Measurements from ENCODE around the gene TMIGD3.

The TMIGD3 gene

DNA sequence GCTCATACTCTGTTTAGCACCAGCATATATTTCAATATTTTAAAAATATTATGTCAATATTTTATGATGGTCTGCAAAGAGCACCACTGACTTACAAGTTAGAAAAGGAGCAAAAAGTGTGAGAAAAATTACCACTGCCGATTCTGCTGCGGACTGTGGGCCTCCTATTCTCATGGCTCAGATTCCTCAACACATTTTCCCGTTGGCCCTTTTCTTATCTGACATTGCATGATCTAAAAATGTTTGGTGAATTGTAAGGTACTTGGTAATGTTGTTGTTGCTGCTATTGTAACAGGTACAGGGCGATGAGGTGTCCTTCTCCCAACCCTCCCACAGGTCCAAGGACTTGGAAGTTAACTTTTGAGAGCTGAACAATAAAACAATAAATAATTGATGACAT, 28.9 kb downstream of the TMIGD3 start:
- no peak for DNase-seq

DNA sequence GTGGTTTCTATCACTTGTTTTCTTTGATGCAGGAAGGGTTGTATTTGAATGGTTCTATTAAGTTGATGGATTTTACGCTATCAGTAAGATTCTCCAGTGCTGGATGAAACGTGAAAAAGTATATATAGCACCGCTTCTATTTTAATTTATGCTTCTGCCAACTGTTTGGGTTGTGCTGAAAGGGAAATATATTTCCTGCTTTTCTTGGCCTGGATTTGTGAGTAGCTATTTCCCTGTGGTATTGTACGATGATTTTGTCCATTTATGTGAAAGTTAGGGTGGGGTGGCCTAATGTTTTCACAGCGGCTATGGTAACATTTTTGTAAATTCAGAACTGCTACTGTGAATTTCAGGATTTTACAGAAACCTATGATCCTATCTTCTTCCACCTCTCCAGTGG, 29.3 kb downstream of the TMIGD3 start:
- no peak for DNase-seq

DNA sequence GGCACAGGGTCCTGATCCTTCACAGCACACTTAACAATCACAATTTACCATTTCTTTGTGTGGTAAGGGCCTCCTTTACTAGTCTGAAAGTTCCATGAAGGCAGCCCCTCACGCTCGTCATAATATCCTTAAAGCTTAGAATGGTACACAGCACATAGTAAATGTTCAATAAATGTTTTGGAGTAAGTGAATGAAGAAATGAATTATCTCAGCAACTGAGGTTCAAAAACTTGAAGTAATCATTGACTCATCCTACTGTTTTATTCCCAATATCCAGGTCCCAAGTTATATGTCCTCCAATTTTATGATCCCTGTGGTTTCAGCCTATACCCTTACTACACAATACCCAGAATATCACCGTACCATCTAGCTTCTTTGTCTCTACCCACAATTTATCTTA, 31.9 kb downstream of the TMIGD3 start:
- no peak for DNase-seq

DNA sequence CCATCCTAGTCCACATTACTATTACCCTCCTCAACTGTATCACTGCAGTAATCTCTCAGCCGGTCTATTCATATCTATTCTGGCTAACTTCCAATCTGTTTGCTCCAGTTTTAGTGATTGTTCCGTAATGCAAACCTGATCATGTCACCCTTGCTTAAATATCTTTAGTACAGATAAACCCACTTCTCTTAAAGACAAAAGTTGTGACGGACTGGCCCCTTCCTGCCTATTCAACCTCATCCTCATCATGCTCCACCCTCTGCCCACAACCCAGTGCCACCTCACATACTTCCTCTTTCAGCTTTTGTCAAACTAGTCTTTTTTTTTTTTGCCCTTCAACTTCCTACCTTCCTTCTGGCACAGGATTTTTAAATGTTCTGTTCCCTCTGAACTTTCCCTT, 32.4 kb downstream of the TMIGD3 start:
- peak; percentile 60 for DNase-seq

DNA sequence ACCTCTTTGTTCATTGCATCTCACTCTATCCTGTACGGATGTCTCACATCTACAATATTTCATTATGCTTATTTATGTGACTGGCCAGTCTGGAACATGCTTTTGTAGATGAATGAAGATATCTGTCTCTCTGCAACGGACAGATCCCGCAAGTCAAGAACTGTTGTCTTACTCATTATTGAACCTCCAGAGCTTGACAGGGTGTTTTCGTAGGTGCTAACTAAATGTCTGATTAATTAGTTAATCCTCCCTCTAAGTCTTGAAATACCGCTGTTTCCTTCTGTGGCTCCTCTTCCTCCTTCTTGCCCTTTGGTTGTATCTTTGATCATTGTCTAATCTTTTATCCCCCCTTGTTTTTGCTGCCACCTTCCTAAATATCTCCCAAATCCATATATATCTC, 32.8 kb downstream of the TMIGD3 start:
- no peak for DNase-seq

DNA sequence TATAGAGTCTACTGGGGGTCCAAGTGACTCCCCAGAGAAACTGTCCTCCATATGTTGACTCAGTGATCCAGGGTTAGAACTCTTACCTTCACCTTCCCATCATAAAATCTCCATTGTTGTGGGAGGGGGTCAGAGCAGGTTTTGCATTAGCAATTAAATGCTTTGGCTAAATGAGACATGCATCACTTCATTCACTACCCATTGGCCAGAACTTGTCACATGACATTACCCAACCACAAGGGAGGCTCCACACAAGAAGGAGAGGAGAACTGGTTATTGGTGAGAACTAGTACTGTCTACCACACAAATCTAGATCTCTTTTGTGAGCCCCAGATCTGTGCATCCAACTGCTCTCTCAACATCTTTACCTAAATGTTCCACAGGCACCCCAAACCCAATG, 33.9 kb downstream of the TMIGD3 start:
- DNase-seq: no peak

DNA sequence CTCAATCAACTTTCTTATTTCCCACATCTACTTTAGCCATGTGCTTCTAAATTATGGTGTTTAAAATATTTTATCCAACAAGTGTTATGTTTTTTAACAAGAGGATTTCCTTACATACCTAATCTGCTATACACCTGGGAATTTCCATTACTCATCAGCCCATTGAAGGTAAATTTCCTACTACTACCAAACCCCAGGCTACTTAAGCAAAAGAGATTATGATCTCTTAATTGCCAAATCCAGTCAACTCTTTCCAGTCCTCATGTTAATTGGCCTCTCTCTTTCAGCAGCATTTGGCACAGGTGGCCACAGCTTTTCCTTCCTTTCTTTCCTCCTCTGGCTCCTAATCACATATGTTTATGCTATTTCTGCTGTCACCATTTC, 34.7 kb downstream of the TMIGD3 start:
- DNase-seq: no peak

DNA sequence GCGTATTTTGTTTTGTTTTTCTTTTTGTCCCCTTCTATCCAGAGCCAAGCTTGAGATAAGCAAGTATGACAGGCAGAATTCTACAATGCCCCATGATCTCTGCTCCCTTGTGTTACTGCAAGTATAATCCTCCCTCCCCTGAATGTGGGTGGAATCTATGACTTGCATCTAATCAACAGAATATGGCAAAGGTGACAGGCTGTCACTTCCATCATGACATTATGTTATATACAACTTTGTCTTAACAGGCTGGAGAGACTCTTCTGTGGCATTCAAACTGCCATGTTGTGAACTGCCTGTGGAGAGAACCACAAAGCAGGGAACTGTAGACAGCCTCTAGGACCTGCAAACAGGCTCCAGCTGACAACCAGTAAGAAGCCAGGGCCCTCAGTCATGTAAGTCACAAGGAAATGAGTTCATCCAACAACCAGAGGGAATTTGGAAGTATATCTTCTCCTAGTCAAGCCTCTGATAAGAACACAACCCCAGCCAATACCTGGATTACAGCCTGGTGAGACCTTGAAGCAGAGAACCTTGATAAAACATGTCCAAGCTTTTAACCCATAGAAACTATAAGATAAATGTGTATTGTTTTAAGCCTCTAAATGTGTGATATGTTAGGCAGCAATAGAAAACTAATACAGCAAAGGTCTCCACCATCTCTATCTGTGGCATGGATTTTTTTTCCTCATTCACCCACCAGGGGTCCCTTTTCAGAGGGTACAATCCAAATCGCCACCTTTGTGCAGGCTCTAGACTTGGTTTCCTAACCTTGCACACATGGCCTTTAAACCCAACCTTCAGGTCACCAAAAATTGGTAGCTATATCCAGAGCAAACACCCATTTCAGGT, 35.3 kb downstream of the TMIGD3 start:
- no peak for DNase-seq

DNA sequence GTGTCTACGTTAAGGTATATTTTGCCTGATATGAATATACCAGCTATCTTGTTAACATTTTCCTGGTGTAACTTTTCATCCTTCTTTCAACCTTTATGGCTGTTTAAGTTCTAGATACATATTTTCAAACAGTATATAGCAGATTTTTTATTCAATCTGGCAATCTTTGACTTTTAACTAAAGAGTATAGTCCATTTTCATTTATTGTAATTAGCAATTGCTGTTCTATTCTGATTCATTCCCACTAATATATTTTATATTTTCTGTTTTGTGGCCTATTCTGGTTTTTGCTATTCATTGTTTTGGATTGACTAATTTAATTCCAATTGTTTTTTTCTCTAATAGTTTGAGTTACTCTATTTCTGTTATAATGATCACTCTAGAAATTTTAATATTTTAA, 37.0 kb downstream of the TMIGD3 start:
- DNase-seq: no peak

DNA sequence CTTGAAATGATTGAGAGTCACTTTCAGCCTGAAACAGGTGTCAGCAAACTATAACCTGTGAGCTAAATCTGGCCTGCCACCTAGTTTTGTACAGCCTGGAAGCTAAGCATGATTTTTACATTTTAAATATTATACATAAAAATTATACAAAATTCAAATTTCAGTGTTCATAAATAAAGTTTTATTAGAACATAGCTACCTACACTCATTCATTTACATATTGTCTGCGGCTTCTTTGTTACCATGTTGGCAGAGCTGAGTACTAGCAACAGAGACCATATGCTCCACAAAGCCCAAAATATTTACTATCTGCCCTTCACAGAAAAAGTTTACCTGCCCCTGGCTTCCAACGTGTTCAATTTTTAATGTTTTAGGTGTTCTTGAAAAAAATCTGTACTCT, 37.7 kb downstream of the TMIGD3 start:
- no peak for DNase-seq

DNA sequence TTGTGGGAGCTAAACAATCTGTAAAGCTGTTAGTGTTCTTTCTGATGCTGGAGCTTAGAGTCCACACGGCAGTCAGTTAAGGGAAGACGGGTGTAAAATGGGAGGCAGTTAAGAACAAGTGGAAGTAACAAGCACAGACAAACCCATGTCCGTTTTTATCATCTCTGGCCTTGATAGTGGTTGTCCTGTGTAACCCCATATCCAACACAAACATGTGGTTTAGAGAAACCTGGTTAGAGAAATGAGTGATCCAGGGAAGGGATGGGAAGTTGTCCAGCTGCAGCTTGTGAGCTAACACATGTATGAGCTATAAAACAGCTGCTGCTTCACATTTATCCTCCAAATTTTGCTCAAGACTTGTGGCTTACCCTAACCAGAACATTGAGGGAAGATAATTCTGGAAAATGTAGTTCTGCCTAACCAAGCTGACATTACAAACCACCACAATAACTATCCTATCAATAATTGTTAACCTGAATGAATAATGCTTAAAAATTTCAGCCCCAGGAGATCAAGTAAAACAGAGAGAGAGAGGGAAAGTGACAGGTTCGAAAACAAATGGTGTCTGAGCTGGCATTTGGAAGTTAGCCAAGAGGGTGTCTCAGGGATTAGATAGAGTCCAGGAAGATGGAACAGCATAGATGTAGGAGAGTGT, 40.3 kb downstream of the TMIGD3 start:
- DNase-seq: no peak

DNA sequence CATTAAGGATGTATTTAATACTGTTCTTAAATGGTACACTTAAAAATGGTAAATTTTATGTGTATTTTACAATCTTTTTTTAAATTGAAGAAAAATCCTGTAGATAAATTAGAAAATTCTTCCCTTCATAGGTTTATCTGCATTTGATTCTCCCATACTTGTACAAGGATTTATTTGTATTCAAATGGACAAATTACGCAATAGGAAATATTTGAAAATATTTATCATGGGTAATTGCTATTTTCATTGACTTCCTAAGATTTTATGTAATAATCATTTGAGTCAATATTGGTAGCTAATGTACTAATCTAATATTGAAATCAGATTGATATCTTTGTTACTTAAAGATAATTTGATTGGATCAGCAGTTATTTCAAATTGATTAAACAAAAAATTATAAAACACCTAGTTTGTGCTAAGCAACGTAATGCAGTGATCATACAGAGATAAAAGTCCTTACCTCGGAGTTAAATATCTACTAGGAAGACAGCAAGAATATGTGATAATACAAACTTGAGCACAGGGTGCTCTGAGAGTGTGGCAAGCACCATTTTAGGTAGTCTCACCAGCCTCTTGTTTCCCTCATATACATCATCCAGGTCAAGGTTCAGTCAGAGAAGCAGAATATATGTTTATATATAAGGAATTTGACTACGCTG, 40.9 kb downstream of the TMIGD3 start:
- DNase-seq: no peak

DNA sequence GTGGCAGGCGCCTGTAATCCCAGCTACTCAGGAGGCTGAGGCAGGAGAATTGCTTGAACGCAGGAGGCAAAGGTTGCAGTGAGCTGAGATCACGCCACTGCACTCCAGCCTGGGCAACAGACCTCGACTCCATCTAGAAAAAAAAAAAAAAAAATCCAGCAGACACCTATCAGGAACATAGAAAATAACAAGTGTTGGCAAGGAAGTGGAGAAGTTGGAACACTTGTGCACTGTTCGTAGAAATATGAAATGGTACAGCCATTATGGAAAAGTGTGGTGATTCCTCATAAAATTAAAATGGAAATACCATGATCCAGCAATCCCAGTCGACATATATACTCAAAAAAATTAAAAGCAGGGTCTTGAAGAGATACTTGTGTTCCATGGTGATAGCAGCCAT, 41.7 kb downstream of the TMIGD3 start:
- DNase-seq: no peak

DNA sequence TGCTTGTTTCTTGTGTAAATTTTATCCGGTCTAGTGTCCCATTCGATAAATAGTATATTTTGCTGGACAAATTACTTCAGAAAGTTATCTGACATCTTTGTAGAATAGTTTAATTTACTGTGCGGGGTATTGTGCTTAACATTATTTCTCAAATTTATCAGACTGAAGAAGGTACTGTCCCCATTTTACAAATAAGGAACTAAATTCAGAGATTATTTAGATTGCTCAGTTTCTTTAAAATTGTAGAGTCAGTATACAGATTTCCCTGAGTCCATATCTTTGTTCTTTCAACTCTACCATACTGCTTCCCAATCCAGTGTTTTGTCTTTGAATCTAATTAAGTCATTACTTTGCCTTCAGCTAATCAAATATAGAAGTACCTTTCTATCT, 47.8 kb downstream of the TMIGD3 start:
- no peak for DNase-seq

DNA sequence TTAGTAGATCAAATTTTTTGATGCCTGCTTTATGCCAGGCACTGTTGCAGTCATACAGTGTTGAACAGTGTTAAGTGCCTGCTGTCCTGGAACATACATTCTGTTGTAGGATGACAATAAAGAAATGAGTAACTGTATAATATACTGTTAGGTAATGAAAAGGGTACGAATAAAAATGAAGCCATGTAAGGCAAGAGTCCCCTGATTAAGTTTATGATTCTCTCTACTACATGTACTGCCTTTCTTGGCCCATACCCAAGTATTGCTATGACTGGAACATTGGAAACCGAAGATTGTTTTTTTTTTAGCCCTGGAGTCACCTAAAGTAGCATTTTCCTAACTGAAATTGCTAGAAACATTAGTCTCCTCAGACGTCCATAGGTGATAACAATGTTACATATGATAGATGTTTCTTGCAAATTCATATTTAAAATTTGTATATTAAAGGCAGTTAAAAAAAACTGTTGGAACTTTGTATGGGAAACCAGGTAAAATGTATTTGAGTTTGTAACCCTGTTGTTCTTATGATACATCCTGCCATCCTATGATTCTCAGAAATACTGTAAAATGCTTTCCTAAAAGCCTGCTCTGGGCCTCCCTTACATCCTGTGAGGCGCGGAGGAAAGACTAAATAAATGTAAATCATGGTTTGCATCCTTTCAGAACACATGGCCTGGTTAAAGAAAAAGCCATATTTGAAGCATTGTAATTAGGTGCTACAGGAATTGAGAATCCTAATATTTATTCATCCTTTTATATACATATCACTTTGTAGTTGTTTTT, 48.4 kb downstream of the TMIGD3 start:
- no peak for DNase-seq

DNA sequence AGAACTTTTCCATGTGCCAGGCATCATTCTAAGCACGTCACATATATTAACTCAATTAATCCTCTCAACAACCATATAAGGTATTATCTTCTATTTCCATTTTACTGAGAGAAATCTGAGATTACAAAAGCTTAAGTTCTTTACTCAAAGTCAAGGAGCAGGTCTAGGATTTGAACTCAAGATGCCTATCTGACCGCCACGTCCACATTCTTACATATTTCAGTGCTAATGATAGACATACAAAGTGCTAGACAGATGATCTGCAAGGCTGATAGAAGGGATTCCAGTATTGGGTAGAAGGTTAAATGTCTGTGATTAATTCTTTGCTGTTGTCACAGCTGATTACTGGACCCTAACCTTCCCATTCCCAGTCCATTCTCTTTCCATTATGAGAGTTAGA, 49.7 kb downstream of the TMIGD3 start:
- DNase-seq: no peak

DNA sequence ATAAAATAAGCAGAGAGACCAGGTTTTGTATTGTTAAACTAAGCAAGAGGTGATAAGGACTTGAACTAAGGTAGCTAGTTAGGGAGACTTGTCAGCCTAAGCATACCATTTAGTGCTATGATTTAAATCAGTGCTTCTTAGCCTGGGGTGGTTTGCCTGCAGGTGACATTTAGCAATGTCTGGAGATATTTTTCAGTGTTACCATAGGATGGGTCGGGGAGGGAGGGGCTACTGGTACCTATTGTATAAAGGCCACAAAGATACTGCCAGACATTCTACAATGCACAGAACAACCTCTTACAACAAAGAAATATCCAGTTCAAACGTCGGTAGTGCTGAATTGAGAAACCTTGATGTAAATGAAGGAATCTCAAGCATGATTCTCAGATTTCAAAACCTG, 50.9 kb downstream of the TMIGD3 start:
- no peak for DNase-seq

DNA sequence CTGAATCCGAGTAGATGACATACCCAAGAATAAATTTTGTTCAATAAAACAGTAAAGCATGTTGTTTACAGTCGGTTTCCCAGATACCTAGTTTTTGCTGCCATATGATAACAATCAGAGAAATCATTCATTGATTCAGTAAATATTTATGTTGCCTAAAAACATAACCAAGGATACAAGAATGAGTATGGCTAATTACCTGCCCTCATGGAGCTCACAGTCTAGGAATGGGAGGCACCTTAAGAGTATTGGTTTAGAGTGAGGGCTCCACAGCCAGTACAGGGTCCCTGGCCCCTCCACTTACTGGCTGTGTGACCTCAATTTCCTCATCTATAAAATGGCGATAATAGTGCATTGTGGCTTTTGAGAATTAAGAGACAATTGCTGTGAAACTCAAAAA, 53.2 kb downstream of the TMIGD3 start:
- DNase-seq: no peak

DNA sequence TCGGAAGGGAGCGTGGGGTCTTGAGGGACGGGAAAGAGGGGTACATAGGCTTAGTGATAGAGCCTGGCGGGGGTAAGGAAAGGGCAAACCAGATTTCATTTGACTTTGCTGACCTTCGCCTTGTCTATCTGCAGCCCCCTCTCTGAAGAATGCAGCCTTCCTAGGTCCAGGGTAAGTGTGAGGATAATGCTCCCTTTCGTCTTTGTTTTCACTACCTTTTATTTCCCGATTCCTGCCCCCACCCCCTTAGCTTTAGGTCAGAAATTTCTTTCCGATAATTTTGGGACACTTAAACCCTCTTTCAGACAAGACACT, 53.8 kb downstream of the TMIGD3 start:
- no peak for DNase-seq

DNA sequence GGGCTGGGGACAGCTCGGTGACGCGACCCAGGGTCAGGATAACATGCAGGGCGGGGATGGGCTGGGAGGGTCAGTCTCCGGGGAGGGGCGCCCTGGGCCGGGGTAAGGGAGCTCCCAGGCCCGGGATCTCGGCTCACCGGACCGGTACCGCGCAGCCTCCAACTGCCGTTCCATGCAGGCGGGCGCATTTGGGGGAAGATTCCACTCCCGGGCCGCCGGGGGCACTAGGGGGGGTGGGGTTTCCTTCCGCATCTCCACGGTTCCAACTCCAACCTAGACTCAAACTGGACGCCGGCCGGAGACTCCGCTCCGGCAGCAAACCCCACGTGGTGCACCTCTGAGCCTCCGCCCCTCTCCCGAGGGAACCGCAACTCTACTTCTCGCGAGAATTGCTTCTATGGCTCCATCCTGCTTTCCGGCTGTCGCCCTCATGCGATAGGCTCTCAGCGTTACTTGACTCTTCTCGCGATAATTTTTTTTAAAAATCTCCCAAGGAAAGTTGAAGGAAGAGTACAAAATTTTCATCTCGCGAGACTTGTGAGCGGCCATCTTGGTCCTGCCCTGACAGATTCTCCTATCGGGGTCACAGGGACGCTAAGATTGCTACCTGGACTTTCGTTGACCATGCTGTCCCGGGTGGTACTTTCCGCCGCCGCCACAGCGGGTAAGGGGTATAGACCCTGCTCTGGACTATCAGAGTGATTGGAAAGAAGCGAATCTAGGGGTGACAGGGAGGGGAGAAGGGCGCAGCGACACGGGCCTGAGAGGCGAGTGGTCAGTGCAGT, 54.3 kb downstream of the TMIGD3 start, which contains the start of the genes ATP5PB and WDR77:
ATP5PB (plus strand) TSS at position 547 of the 785 bp plus-strand sequence; CDS start at position 625, 78 bp downstream.
WDR77 (minus strand) TSS at position 339 of the 785 bp plus-strand sequence; CDS start at position 252, 87 bp downstream.
- peak; percentile 93 for DNase-seq

DNA sequence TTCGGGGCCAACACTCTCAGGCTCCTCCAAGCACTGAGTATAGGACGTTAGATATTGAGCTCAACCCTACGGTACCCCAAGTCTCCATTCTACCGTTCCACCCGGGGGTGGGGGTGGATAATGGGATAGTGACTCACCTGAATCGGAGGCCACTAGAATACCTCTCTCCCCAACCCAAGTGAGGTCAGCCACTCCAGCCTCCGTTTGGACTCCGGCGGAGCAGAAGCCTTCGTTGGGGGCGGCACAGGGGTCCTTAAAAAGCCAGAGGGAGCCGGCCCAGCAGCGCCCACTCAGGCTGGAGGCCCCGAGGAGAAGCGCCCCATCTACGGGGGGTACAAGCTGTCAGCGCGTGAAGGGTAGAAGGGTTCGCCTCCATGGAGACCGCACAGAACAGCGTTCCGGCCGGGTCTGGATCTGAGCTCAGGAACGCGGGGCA, 54.9 kb downstream of the TMIGD3 start:
- DNase-seq: no peak
